WTC11 (cell line): ENCODE measurements around the gene SLC22A7. TPM values are rescaled to one million over a fixed set of nuclear protein-coding genes. Genes with fewer than 3 reads are reported as not detected.

Experiments used
- ATAC-seq: fragments of 200-7000 bp; cut with Tn5 transposase; 2 replicates; pipeline ENCODE4 v1.10.0; 2021; ENCODE audit warnings: mild to moderate bottlenecking, moderate library complexity
- CTCF ChIA-PET: fragments of 300-600 bp; sonication (Branson Sonifier 250); formaldehyde crosslinking; loops from one replicate; lab custom pipeline; 2021; ENCODE audit warnings: antibody characterized with exemption; lab: Charles Lee
- POLR2A ChIA-PET: fragments of 350-600 bp; sonication (Branson Sonifier 250); formaldehyde crosslinking; loops from one replicate; lab custom pipeline; 2021; ENCODE audit warnings: antibody characterized with exemption; lab: Charles Lee
- DNase-seq: peaks from one replicate; pipeline ENCODE4 v3.0.0; 2021; ENCODE audit warnings: low spot score
- H3K27ac Mint-ChIP-seq: 2 replicates; pipeline ENCODE4 v1.8.0; 2021; ENCODE audit warnings: mixed read lengths
- H3K27me3 Mint-ChIP-seq: 2 replicates; pipeline ENCODE4 v1.8.0; 2021; ENCODE audit warnings: low read depth, mild to moderate bottlenecking, moderate library complexity, mixed read lengths
- H3K36me3 Mint-ChIP-seq: 2 replicates; pipeline ENCODE4 v1.8.0; 2021; ENCODE audit warnings: mixed read lengths
- H3K4me1 Mint-ChIP-seq: 2 replicates; pipeline ENCODE4 v1.8.0; 2022; ENCODE audit warnings: mixed read lengths
- H3K4me3 Mint-ChIP-seq: 2 replicates; pipeline ENCODE4 v1.8.0; 2021; ENCODE audit warnings: mild to moderate bottlenecking, moderate library complexity, mixed read lengths
- H3K9me3 Mint-ChIP-seq: 2 replicates; pipeline ENCODE4 v1.8.0; 2021; ENCODE audit warnings: mixed read lengths
- AFF4 ChIP-seq: sonication (generic); formaldehyde crosslinking; IDR thresholded peaks from 2 replicates; pipeline ENCODE4 v1.8.1; 2023; ENCODE audit warnings: mild to moderate bottlenecking, missing genetic modification reagents, borderline replicate concordance
- ATF6 ChIP-seq: sonication (generic); formaldehyde crosslinking; IDR thresholded peaks from 2 replicates; pipeline ENCODE4 v1.8.1; 2023; ENCODE audit warnings: mild to moderate bottlenecking, missing genetic modification reagents
- EMX1 ChIP-seq: fragments of 250-450 bp; sonication (Bioruptor Pico); IDR thresholded peaks from 2 replicates; pipeline ENCODE4 v1.8.0; 2021; ENCODE audit warnings: mild to moderate bottlenecking
- GABPB1 ChIP-seq: sonication (generic); formaldehyde crosslinking; IDR thresholded peaks from 2 replicates; pipeline ENCODE4 v1.8.1; 2023; ENCODE audit warnings: mild to moderate bottlenecking, missing genetic modification reagents
- MAX ChIP-seq: sonication (generic); formaldehyde crosslinking; IDR thresholded peaks from 2 replicates; pipeline ENCODE4 v1.8.0; 2022; ENCODE audit warnings: mild to moderate bottlenecking, missing genetic modification reagents
- MXD4 ChIP-seq: fragments of 250-450 bp; sonication (Bioruptor Pico); IDR thresholded peaks from 2 replicates; pipeline ENCODE4 v1.8.0; 2021; ENCODE audit warnings: mild to moderate bottlenecking, moderate library complexity, borderline replicate concordance
- NR3C1 ChIP-seq: sonication (generic); formaldehyde crosslinking; conservative IDR thresholded peaks from 2 replicates; pipeline ENCODE4 v1.8.1; 2023; ENCODE audit warnings: low read depth, mild to moderate bottlenecking, missing genetic modification reagents
- PRDM15 ChIP-seq: sonication (generic); formaldehyde crosslinking; IDR thresholded peaks from 2 replicates; pipeline ENCODE4 v1.8.0; 2022; ENCODE audit warnings: missing genetic modification reagents
- RELA ChIP-seq: sonication (generic); formaldehyde crosslinking; IDR thresholded peaks from 2 replicates; pipeline ENCODE4 v1.8.1; 2022; ENCODE audit warnings: missing genetic modification reagents, mild to moderate bottlenecking, borderline replicate concordance
- RORB ChIP-seq: fragments of 250-450 bp; sonication (Bioruptor Pico); IDR thresholded peaks from 2 replicates; pipeline ENCODE4 v1.9.0; 2021; ENCODE audit warnings: mild to moderate bottlenecking
- SOX15 ChIP-seq: fragments of 250-450 bp; sonication (Bioruptor Pico); IDR thresholded peaks from 2 replicates; pipeline ENCODE4 v1.9.0; 2021; ENCODE audit warnings: mild to moderate bottlenecking
- STAT6 ChIP-seq: sonication (generic); formaldehyde crosslinking; conservative IDR thresholded peaks from 2 replicates; pipeline ENCODE4 v1.8.1; 2023; ENCODE audit warnings: mild to moderate bottlenecking, low read depth, missing genetic modification reagents, moderate library complexity
- ZMAT4 ChIP-seq: fragments of 250-450 bp; sonication (Bioruptor Pico); IDR thresholded peaks from 2 replicates; pipeline ENCODE4 v1.9.0; 2021; ENCODE audit warnings: mild to moderate bottlenecking
- ZNF121 ChIP-seq: sonication (generic); formaldehyde crosslinking; IDR thresholded peaks from 2 replicates; pipeline ENCODE4 v1.8.0; 2023; ENCODE audit warnings: missing genetic modification reagents
- ZNF396 ChIP-seq: fragments of 250-450 bp; sonication (Bioruptor Pico); IDR thresholded peaks from 2 replicates; pipeline ENCODE4 v1.8.0; 2021; ENCODE audit warnings: mild to moderate bottlenecking, moderate library complexity, borderline replicate concordance
- ZNF416 ChIP-seq: fragments of 250-450 bp; sonication (Bioruptor Pico); IDR thresholded peaks from 2 replicates; pipeline ENCODE4 v1.9.0; 2021; ENCODE audit warnings: mild to moderate bottlenecking, inconsistent platforms
- ZNF423 ChIP-seq: fragments of 250-450 bp; sonication (Bioruptor Pico); IDR thresholded peaks from 2 replicates; pipeline ENCODE4 v2.1.2; 2022; ENCODE audit warnings: mild to moderate bottlenecking, moderate library complexity
- ZNF671 ChIP-seq: fragments of 250-450 bp; sonication (Bioruptor Pico); IDR thresholded peaks from 2 replicates; pipeline ENCODE4 v1.8.0; 2021; ENCODE audit warnings: mild to moderate bottlenecking
- total RNA-seq: library from RNA; stranded (reverse); gene quantifications from 3 replicates; pipeline ENCODE4 v1.2.3, GENCODE V29; 2021

SLC22A7 gene
- total RNA-seq, 1 experiment from 2014 or later: not detected

GRCh38 chr6:43277643-43278523, 20.2 kb upstream of the SLC22A7 start:
- peaks cover 34% of the 10 kb centered on the region for H3K4me1 Mint-ChIP-seq
- ChIA-PET POLR2A (no interaction called here), CTCF (interaction anchor here (0.5 to 2.7 kb wide), 9 partner anchors 9 to 247 kb away, joined by 3 to 18 read pairs (median 4); partner anchors contain the start of genes CRIP3 and DNPH1)
- no peak overlapping the region for H3K4me3 Mint-ChIP-seq
- DNase-seq (no peak), ATAC-seq (peak; percentile 48)
- no peaks in the 10 kb centered on the region for H3K9me3 Mint-ChIP-seq
- TF ChIP-seq GABPB1 (0 out of 2 replicates have a peak, but pooled peaks have one; percentile 73), AFF4 (CRISPR knock-in tag) (no peak)
- peaks cover 53% of the 10 kb centered on the region for H3K27me3 Mint-ChIP-seq
- H3K27ac Mint-ChIP-seq: no peak overlapping the region
- no peaks in the 10 kb centered on the region for H3K36me3 Mint-ChIP-seq

- DNase-seq (no peak), ATAC-seq (no peak)
- Mint-ChIP-seq H3K36me3 (no peaks in the 10 kb centered on the region), H3K4me1 (peaks cover 34% of the 10 kb centered on the region), H3K27me3 (peaks cover 46% of the 10 kb centered on the region), H3K4me3 (no peak overlapping the region), H3K27ac (no peak overlapping the region), H3K9me3 (no peaks in the 10 kb centered on the region)
- CTCF ChIA-PET: interaction anchor here (0.8 to 1.8 kb wide), 7 partner anchors 8 to 49 kb away, joined by 3 to 8 read pairs (median 4); partner anchors contain the start of genes CRIP3 and DNPH1
- POLR2A ChIA-PET: no interaction called here
- no peak for TF ChIP-seq STAT6
- no peak for TF ChIP-seq ZNF396 (CRISPR knock-in tag)
- no peak for TF ChIP-seq MAX
- no peak for TF ChIP-seq ZNF121 (CRISPR knock-in tag)
- no peak for TF ChIP-seq ZNF416
Observed at GRCh38 chr6:43278524-43279078, 19.5 kb upstream of the SLC22A7 start.

GRCh38 chr6:43280234-43280633, 17.8 kb upstream of the SLC22A7 start:
- Mint-ChIP-seq H3K9me3 (no peaks in the 10 kb centered on the region), H3K27ac (no peak overlapping the region), H3K4me1 (peaks cover 28% of the 10 kb centered on the region), H3K4me3 (no peak overlapping the region), H3K27me3 (peaks cover 33% of the 10 kb centered on the region), H3K36me3 (no peaks in the 10 kb centered on the region)
- ATAC-seq (no peak), DNase-seq (no peak)
- POLR2A ChIA-PET: interaction anchor here (0.6 kb wide), 1 partner anchor 184 kb away, joined by 4 read pairs; no protein-coding TSS in a partner anchor
- CTCF ChIA-PET: interaction anchor here (0.6 to 1.5 kb wide), 4 partner anchors 11 to 113 kb away, joined by 3 read pairs; no protein-coding TSS in a partner anchor
- TF ChIP-seq ATF6 (CRISPR knock-in tag): no peak
- TF ChIP-seq MXD4: no peak
- TF ChIP-seq ZMAT4 (CRISPR knock-in tag): no peak
- no peak for TF ChIP-seq RORB (CRISPR knock-in tag)
- no peak for TF ChIP-seq NR3C1 (CRISPR knock-in tag)
- no peak for TF ChIP-seq ZNF671 (CRISPR knock-in tag)
- no peak for TF ChIP-seq ZNF423 (CRISPR knock-in tag)
- no peak for TF ChIP-seq PRDM15
- TF ChIP-seq RELA: no peak
- TF ChIP-seq SOX15 (CRISPR knock-in tag): no peak
- no peak for TF ChIP-seq EMX1 (CRISPR knock-in tag)
